GM21528 (cell line): ENCODE results near the gene TIMM13.

ENCODE experiments used
- ATAC-seq: cut with Tn5 transposase; IDR thresholded peaks from one replicate; pipeline ENCODE4 v1.9.1; 2021; ENCODE audit warnings: mild to moderate bottlenecking, moderate library complexity; ENCODE audit not compliant: unreplicated experiment, low FRiP score

Gene TIMM13

GRCh38 chr19:2455851-2456570, 28.6 kb upstream of the TIMM13 start:
- ATAC-seq, result no peak

GRCh38 chr19:2454962-2455850, 27.8 kb upstream of the TIMM13 start:
- no peak for ATAC-seq

GRCh38 chr19:2454199-2454961, 27.0 kb upstream of the TIMM13 start:
- no peak for ATAC-seq

- no peak for ATAC-seq
Observed at GRCh38 chr19:2453431-2454025, 26.1 kb upstream of the TIMM13 start.

- ATAC-seq, result no peak
Observed at GRCh38 chr19:2451741-2452140, 24.4 kb upstream of the TIMM13 start.

GRCh38 chr19:2451138-2451537, 23.8 kb upstream of the TIMM13 start:
- ATAC-seq, result no peak

GRCh38 chr19:2449019-2449418, 21.6 kb upstream of the TIMM13 start:
- ATAC-seq, result no peak

- ATAC-seq, result no peak
Observed at GRCh38 chr19:2446381-2446780, 19.0 kb upstream of the TIMM13 start.

GRCh38 chr19:2444251-2445002, 17.0 kb upstream of the TIMM13 start:
- no peak for ATAC-seq

GRCh38 chr19:2443785-2444182, 16.4 kb upstream of the TIMM13 start:
- no peak for ATAC-seq

GRCh38 chr19:2443116-2443784, 15.9 kb upstream of the TIMM13 start:
- ATAC-seq, result no peak

GRCh38 chr19:2441096-2441752, 13.8 kb upstream of the TIMM13 start:
- no peak for ATAC-seq

GRCh38 chr19:2440515-2440914, 13.1 kb upstream of the TIMM13 start:
- ATAC-seq, result no peak

- no peak for ATAC-seq
Observed at GRCh38 chr19:2438178-2438577, 10.8 kb upstream of the TIMM13 start.

- no peak for ATAC-seq
Observed at GRCh38 chr19:2436926-2437325, 9.5 kb upstream of the TIMM13 start.

GRCh38 chr19:2436384-2436783, 9.0 kb upstream of the TIMM13 start:
- no peak for ATAC-seq

- no peak for ATAC-seq
Observed at GRCh38 chr19:2434721-2435265, 7.4 kb upstream of the TIMM13 start.

GRCh38 chr19:2434267-2434666, 6.9 kb upstream of the TIMM13 start:
- ATAC-seq, result no peak

GRCh38 chr19:2433854-2434253, 6.5 kb upstream of the TIMM13 start:
- ATAC-seq, result no peak
